K562 (cell line): Measurements from ENCODE around the gene NPVF. TPM values are rescaled to one million over a fixed set of nuclear protein-coding genes. Genes with fewer than 3 reads are reported as not detected.

ENCODE experiments used
- ATAC-seq: fragments of 200-7000 bp; cut with Tn5 transposase; 3 replicates; pipeline ENCODE4 v1.9.1; 2020; ENCODE audit warnings: moderate library complexity
- BruUV-seq: library from RNA; stranded (reverse); fragments of 400-500 nt; replicated peaks from 2 replicates; lab custom pipeline; 2021; lab: Mats Ljungman, UMichigan
- CTCF ChIA-PET: fragments of 300-600 bp; formaldehyde crosslinking; extraction: SDS; loops from one replicate; lab custom pipeline; 2021; ENCODE audit warnings: low intra/inter-chr PET ratio; lab: Yijun Ruan, JAX
- POLR2A ChIA-PET: fragments of 300-600, 350-650 bp; sonication (Branson Sonifier 250); formaldehyde crosslinking; extraction: SDS; loops from one replicate; lab custom pipeline; 2021; ENCODE audit warnings: antibody characterized with exemption, inconsistent platforms; lab: Yijun Ruan, JAX
- DNase-seq, 4 experiments: peaks; one replicate each; pipeline versions ENCODE4 v3.0.0 to v3.0.0-alpha.2; 2011 to 2018; ENCODE audit warnings: low spot score in 3 of 4, mixed read lengths in 3 of 4; ENCODE audit errors: extremely low read depth in 1 of 4
- FAIRE-seq: peaks from 2 replicates; lab custom pipeline; 2011; peaks lifted over from hg19 to GRCh38; lab: Jason Lieb, UNC
- H2AFZ ChIP-seq: 2 replicates; pipeline ENCODE4 v1.6.0; 2011; ENCODE audit warnings: low read depth, low read length, control low read depth, inconsistent platforms
- H3K27ac ChIP-seq: fragments of 200-600 bp; 3 replicates; pipeline ENCODE4 v1.8.0; 2011; ENCODE audit warnings: low read depth, mild to moderate bottlenecking, control low read depth, inconsistent platforms, low read length, moderate library complexity, mixed read lengths; ENCODE audit errors: extremely low read depth
- H3K27me3 ChIP-seq, 2 experiments: fragments of 300-600 bp in 1 of 2; 2 replicates in 1 of 2; 3 replicates in 1 of 2; pipeline versions ENCODE4 v1.6.0 to v1.8.0; 2011; ENCODE audit warnings: inconsistent platforms in 2 of 2, low read length in 2 of 2, mild to moderate bottlenecking in 1 of 2, mixed read lengths in 1 of 2, moderate library complexity in 1 of 2; ENCODE audit not compliant: control insufficient read depth in 2 of 2, insufficient read depth in 2 of 2
- H3K36me3 ChIP-seq: fragments of 300-600 bp; 3 replicates; pipeline ENCODE4 v1.8.0; 2011; ENCODE audit warnings: mild to moderate bottlenecking, low read length, inconsistent platforms; ENCODE audit not compliant: control insufficient read depth, insufficient read depth
- H3K4me1 ChIP-seq, 2 experiments: fragments of 200-600 bp in 1 of 2; replicated peaks in 1 of 2; 2 replicates in 1 of 2; 3 replicates in 1 of 2; pipeline versions ENCODE4 v1.5.1 to v1.8.0; 2011; ENCODE audit warnings: inconsistent platforms in 2 of 2, low read length in 2 of 2, mild to moderate bottlenecking in 1 of 2, mixed read lengths in 1 of 2, moderate library complexity in 1 of 2; ENCODE audit not compliant: control insufficient read depth in 2 of 2, insufficient read depth in 2 of 2
- H3K4me2 ChIP-seq: 2 replicates; pipeline ENCODE4 v1.6.1; 2011; ENCODE audit warnings: low read length, control low read depth, inconsistent platforms, mixed read lengths; ENCODE audit not compliant: insufficient read depth
- H3K4me3 ChIP-seq: fragments of 200-600 bp; sonication (generic), shearing (Covaris generic); 2 replicates; pipeline ENCODE4 v1.5.1; 2016; ENCODE audit warnings: control low read depth, inconsistent platforms
- H3K79me2 ChIP-seq: fragments of 200-600 bp; 3 replicates; pipeline ENCODE4 v1.8.0; 2011; ENCODE audit warnings: low read length, inconsistent platforms; ENCODE audit not compliant: control insufficient read depth, insufficient read depth
- H3K9ac ChIP-seq, 2 experiments: 2 replicates each; pipeline versions ENCODE4 v1.6.0 to v1.6.1; 2011; ENCODE audit warnings: low read depth in 2 of 2, low read length in 2 of 2, control low read depth in 1 of 2, inconsistent platforms in 1 of 2, mild to moderate bottlenecking in 1 of 2, mixed read lengths in 1 of 2; ENCODE audit not compliant: insufficient read depth in 1 of 2
- H3K9me1 ChIP-seq: one replicate; pipeline ENCODE4 v1.6.0; 2011; ENCODE audit warnings: inconsistent platforms, mild to moderate bottlenecking, low read length, moderate library complexity; ENCODE audit not compliant: control insufficient read depth, insufficient read depth
- H3K9me3 ChIP-seq: replicated peaks from 2 replicates; pipeline ENCODE4 v1.5.1; 2011; ENCODE audit warnings: low read depth, low read length, inconsistent platforms; ENCODE audit not compliant: control insufficient read depth, insufficient read depth
- H4K20me1 ChIP-seq: replicated peaks from 2 replicates; pipeline ENCODE4 v1.6.1; 2011; ENCODE audit warnings: low read length, inconsistent platforms, mixed read lengths; ENCODE audit not compliant: control insufficient read depth, insufficient read depth
- ASH1L ChIP-seq: fragments of 450-650 bp; IDR thresholded peaks from 2 replicates; pipeline ENCODE4 v1.6.1; 2018; ENCODE audit warnings: borderline replicate concordance, mild to moderate bottlenecking, low read depth; ENCODE audit not compliant: partially characterized antibody
- COPS2 ChIP-seq: fragments of 450-650 bp; conservative IDR thresholded peaks from 2 replicates; pipeline ENCODE4 v1.6.1; 2016; ENCODE audit warnings: mild to moderate bottlenecking, moderate library complexity
- DDX20 ChIP-seq: fragments of 450-650 bp; IDR thresholded peaks from 2 replicates; pipeline ENCODE4 v1.6.1; 2016; ENCODE audit warnings: missing genetic modification characterization, low read depth, mild to moderate bottlenecking, missing compliant biosample characterization, moderate library complexity
- EGR1 ChIP-seq: fragments of 450-650 bp; conservative IDR thresholded peaks from 2 replicates; pipeline ENCODE4 v1.6.1; 2017; ENCODE audit warnings: mild to moderate bottlenecking
- FOXJ3 ChIP-seq: sonication (generic); formaldehyde crosslinking; IDR thresholded peaks from 2 replicates; pipeline ENCODE4 v1.4.0; 2020; ENCODE audit warnings: mild to moderate bottlenecking, missing genetic modification reagents
- NFE2L1 ChIP-seq: fragments of 450-650 bp; IDR thresholded peaks from 2 replicates; pipeline ENCODE4 v1.6.1; 2016; ENCODE audit warnings: missing genetic modification characterization, low read depth, mild to moderate bottlenecking, missing compliant biosample characterization, moderate library complexity, borderline replicate concordance
- ZFP1 ChIP-seq: fragments of 450-650 bp; formaldehyde crosslinking; IDR thresholded peaks from 2 replicates; pipeline ENCODE4 v1.4.0; 2020; ENCODE audit warnings: mild to moderate bottlenecking, mixed read lengths
- ZNF239 ChIP-seq: fragments of 250-450 bp; sonication (Bioruptor Pico); IDR thresholded peaks from 2 replicates; pipeline ENCODE4 v1.4.0; 2020; ENCODE audit warnings: mild to moderate bottlenecking
- ZNF778 ChIP-seq: fragments of 450-650 bp; formaldehyde crosslinking; IDR thresholded peaks from 2 replicates; pipeline ENCODE4 v1.4.0; 2020; ENCODE audit warnings: mild to moderate bottlenecking, moderate library complexity
- ZNF780A ChIP-seq: fragments of 250-450 bp; sonication (Bioruptor Pico); IDR thresholded peaks from 2 replicates; pipeline ENCODE4 v1.5.0; 2021; ENCODE audit warnings: mild to moderate bottlenecking
- whole genome bisulfite sequencing: fragments of 100-300 bp; shearing (Covaris generic); methylation state at CpG from one replicate; pipeline ENCODE4 v1.1.6; 2016; ENCODE audit warnings: low coverage, mixed read lengths; ENCODE audit not compliant: insufficient coverage; ENCODE audit errors: missing lambda C conversion rate; 5-methylcytosine and 5-hydroxymethylcytosine counted together
- in situ Hi-C: fragments of 300-500 bp; cut with MboI; formaldehyde crosslinking; loops from 4 replicates; pipeline ENCODE4 v1.15.0; 2018; ENCODE audit warnings: inconsistent platforms, mixed read lengths
- intact Hi-C: fragments of 100-400 bp; cut with micrococcal nuclease; formaldehyde crosslinking; loops from 2 replicates; pipeline ENCODE4 v1.14.2; 2022
- polyA plus RNA-seq, 8 experiments: library from polyadenylated mRNA; depleted of rRNA in 4 of 8; stranded (reverse) in 5 of 8; unstranded in 3 of 8; fragments of >200 nt; fragmentation: Nextera tagmentation in 2 of 8; fragmentation: Illumina TruSeq in 1 of 8; extraction: Ambion mirVana in 2 of 8; extraction: Trizol in 1 of 8; gene quantifications; 2 replicates each; pipeline versions ENCODE4 v1.2.1 to v1.2.3, GENCODE V29; 2011 to 2014; ENCODE audit warnings: inconsistent platforms in 1 of 8, missing spikeins in 1 of 8
- total RNA-seq, 7 experiments: library from RNA; depleted of rRNA in 6 of 7; stranded (reverse); fragments of >200 nt in 6 of 7; fragmentation: Illumina TruSeq in 2 of 7; extraction: Trizol in 2 of 7; gene quantifications; 2 replicates each; pipeline versions ENCODE4 v1.2.1 to v1.2.3, GENCODE V29; 2011 to 2021; ENCODE audit warnings: low replicate concordance in 1 of 7
- TF ChIP-seq, protein P1 (sequence below): fragments of 250-450 bp; sonication (Bioruptor Pico); IDR thresholded peaks from 2 replicates; pipeline ENCODE4 v1.8.0; 2022; ENCODE audit warnings: moderate library complexity, mild to moderate bottlenecking, inconsistent platforms

NPVF gene
- total and polyA plus RNA-seq, 9 of the 15 experiments (the other 6 are each of a cell fraction or from before 2014, with no cell fraction given): not detected

DNA sequence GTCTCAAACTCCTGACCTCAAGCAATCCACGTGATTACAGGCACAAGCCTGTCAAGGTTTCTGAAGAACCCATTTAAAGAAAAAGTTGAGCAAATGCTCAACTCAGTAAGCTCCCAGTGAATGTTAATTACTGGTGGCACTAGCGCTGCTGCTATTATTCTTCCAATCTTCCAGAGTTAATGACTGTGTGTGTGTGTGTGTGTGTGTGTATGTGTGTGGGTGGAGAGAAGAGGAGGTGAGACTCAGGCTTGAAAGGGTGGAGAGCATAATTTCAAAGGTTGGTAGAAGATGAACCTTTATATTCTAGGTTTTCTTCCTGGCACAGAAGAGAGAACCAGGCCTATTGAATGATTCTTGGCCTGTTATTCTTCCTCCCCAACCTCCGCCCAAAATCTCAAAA, 11.6 kb upstream of the NPVF start:
- no TSS peak for BruUV-seq
- H3K36me3 ChIP-seq: no peaks in the 10 kb centered on the region
- WGBS: 2% methylated on average over 3 of the region's 3 CpGs
- no peaks in the 10 kb centered on the region for H3K4me1 ChIP-seq
- in situ Hi-C loops (no loop called here), intact Hi-C loops (no loop called here)
- H4K20me1 ChIP-seq: no peaks in the 10 kb centered on the region; the same call in 1 of the 2 replicates
- CTCF ChIA-PET: interaction anchor here (0.6 kb wide), 1 partner anchor 324 kb away, joined by 3 read pairs; no protein-coding TSS in a partner anchor
- no peak overlapping the region for H3K9ac ChIP-seq
- no peaks in the 10 kb centered on the region for H3K9me1 ChIP-seq
- ATAC-seq: no peak
- DNase-seq: no peak
- peaks cover 0 to 15% of the 10 kb centered on the region in 2 experiments; a peak in 4 of 5 replicates for H3K27me3 ChIP-seq
- peak; percentile 32 for FAIRE-seq
- no peak for TF ChIP-seq DDX20 (tag)
- 0 out of 2 replicates have a peak, but pooled peaks have one; percentile 13 for TF ChIP-seq EGR1
- H3K4me3 ChIP-seq: no peak overlapping the region
- H3K27ac ChIP-seq: no peak overlapping the region
- H2AFZ ChIP-seq: no peak overlapping the region
- H3K4me2 ChIP-seq: no peak overlapping the region
- no peaks in the 10 kb centered on the region for H3K79me2 ChIP-seq
- H3K9me3 ChIP-seq: no peaks in the 10 kb centered on the region
- POLR2A ChIA-PET: no interaction called here

DNA sequence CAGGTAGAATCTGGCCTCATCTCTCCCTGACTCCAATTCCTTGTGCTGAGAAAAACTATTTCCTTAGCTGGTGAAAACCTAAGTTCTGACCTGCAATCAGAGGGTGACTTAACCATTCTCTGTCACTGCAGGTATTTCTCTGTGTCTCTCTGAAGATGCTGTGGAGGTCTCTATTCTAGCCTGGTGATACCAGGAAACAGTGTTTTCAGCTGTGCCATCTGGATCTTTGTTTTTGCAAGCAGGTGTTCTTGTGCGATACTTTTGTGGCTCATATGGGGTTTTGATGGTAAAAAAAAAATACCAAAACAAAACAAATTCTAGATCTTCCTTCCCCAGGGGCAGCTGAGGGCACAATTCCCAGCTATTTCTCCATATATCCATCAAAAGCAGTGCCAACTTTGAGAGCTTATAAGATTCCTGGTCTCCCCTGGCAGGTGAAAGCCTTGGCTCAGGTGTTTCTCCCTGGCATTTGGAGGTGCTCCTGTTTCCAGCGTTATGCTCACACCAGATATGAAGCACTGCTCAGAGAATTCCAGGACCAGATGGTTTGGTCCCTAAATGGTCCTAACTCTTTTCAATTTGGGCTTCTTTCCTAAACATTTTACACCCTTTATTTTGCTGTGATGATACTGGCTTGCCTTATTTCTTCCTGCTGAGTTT, 9.9 kb upstream of the NPVF start:
- no peak overlapping the region for H3K4me2 ChIP-seq
- ATAC-seq: no peak
- peaks cover 3 to 16% of the 10 kb centered on the region in 2 experiments; a peak in 4 of 5 replicates for H3K27me3 ChIP-seq
- H3K36me3 ChIP-seq: no peaks in the 10 kb centered on the region
- no peak overlapping the region for H3K4me3 ChIP-seq
- H3K79me2 ChIP-seq: no peaks in the 10 kb centered on the region
- no peaks in the 10 kb centered on the region for H3K4me1 ChIP-seq
- intact Hi-C loops: no loop called here
- H3K9me3 ChIP-seq: no peaks in the 10 kb centered on the region
- H4K20me1 ChIP-seq: no peaks in the 10 kb centered on the region; the same call in 1 of the 2 replicates
- no peaks in the 10 kb centered on the region for H3K9me1 ChIP-seq
- 0% methylated on average over 2 of the region's 2 CpGs for WGBS
- in situ Hi-C loops: no loop called here
- DNase-seq: no peak
- no peak overlapping the region for H3K9ac ChIP-seq
- CTCF ChIA-PET: no interaction called here
- BruUV-seq: no TSS peak
- POLR2A ChIA-PET: interaction anchor here (0.8 kb wide), 1 partner anchor 11 kb away, joined by 3 read pairs; no protein-coding TSS in a partner anchor
- no peak overlapping the region for H2AFZ ChIP-seq
- FAIRE-seq: no peak
- TF ChIP-seq ZNF239 (CRISPR knock-in tag): no peak
- TF ChIP-seq ASH1L: no peak
- TF ChIP-seq ZNF778 (CRISPR knock-in tag): no peak
- TF ChIP-seq, protein P1, sequence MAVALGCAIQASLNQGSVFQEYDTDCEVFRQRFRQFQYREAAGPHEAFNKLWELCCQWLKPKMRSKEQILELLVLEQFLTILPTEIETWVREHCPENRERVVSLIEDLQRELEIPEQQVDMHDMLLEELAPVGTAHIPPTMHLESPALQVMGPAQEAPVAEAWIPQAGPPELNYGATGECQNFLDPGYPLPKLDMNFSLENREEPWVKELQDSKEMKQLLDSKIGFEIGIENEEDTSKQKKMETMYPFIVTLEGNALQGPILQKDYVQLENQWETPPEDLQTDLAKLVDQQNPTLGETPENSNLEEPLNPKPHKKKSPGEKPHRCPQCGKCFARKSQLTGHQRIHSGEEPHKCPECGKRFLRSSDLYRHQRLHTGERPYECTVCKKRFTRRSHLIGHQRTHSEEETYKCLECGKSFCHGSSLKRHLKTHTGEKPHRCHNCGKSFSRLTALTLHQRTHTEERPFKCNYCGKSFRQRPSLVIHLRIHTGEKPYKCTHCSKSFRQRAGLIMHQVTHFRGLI (CRISPR knock-in tag): no peak
- no peak for TF ChIP-seq COPS2
- TF ChIP-seq FOXJ3 (CRISPR knock-in tag): no peak
- TF ChIP-seq ZNF780A (CRISPR knock-in tag): no peak
- no peak for TF ChIP-seq ZFP1 (CRISPR knock-in tag)
- no peak for TF ChIP-seq NFE2L1 (tag)
- H3K27ac ChIP-seq: no peak overlapping the region
